HEK293 (cell line): ENCODE data around the gene APLP1.

ENCODE experiments used
- CTCF ChIP-seq: fragments of 450-650 bp; formaldehyde crosslinking; IDR thresholded peaks from 2 replicates; pipeline ENCODE4 v1.5.1; 2016; ENCODE audit warnings: missing biosample characterization, missing genetic modification characterization
- KLF1 ChIP-seq: fragments of 450-650 bp; formaldehyde crosslinking; IDR thresholded peaks from 2 replicates; pipeline ENCODE4 v1.5.1; 2016; ENCODE audit warnings: missing biosample characterization, missing genetic modification characterization
- PRDM1 ChIP-seq: fragments of 450-650 bp; formaldehyde crosslinking; IDR thresholded peaks from 2 replicates; pipeline ENCODE4; 2016; ENCODE audit warnings: missing biosample characterization, missing genetic modification characterization
- ZBTB48 ChIP-seq: fragments of 450-650 bp; formaldehyde crosslinking; IDR thresholded peaks from 2 replicates; pipeline ENCODE4 v1.5.1; 2016; ENCODE audit warnings: missing biosample characterization, missing genetic modification characterization
- ZNF155 ChIP-seq: fragments of 450-650 bp; formaldehyde crosslinking; IDR thresholded peaks from 2 replicates; pipeline ENCODE4 v1.5.1; 2016; ENCODE audit warnings: missing biosample characterization, missing genetic modification characterization
- ZNF2 ChIP-seq: fragments of 450-650 bp; formaldehyde crosslinking; IDR thresholded peaks from 2 replicates; pipeline ENCODE4 v1.5.1; 2016; ENCODE audit warnings: missing biosample characterization, missing genetic modification characterization
- ZNF302 ChIP-seq: fragments of 450-650 bp; formaldehyde crosslinking; IDR thresholded peaks from 2 replicates; pipeline ENCODE4 v1.5.1; 2016; ENCODE audit warnings: missing biosample characterization, missing genetic modification characterization, low read depth
- ZNF560 ChIP-seq: fragments of 450-650 bp; formaldehyde crosslinking; IDR thresholded peaks from 2 replicates; pipeline ENCODE4 v1.5.1; 2017; ENCODE audit warnings: missing biosample characterization, missing genetic modification characterization, borderline replicate concordance
- ZNF792 ChIP-seq: fragments of 450-650 bp; formaldehyde crosslinking; IDR thresholded peaks from 2 replicates; pipeline ENCODE4 v1.5.1; 2016; ENCODE audit warnings: missing biosample characterization, missing genetic modification characterization

GRCh38 chr19:35871611-35872010, 3.2 kb downstream of the APLP1 start:
- no peak for TF ChIP-seq ZBTB48 (tag by site-specific recombination)
- no peak for TF ChIP-seq CTCF (tag by site-specific recombination)
- TF ChIP-seq ZNF560 (tag by site-specific recombination) = no peak
- TF ChIP-seq ZNF792 (tag by site-specific recombination) = no peak
- no peak for TF ChIP-seq ZNF302
- TF ChIP-seq ZNF2 = no peak
- no peak for TF ChIP-seq PRDM1 (tag by site-specific recombination)
- TF ChIP-seq ZNF155 (tag by site-specific recombination) = no peak
- TF ChIP-seq KLF1 (tag by site-specific recombination) = no peak
